ENCODE results near the gene THSD7A. TPM values are rescaled to one million over a fixed set of nuclear protein-coding genes. Genes with fewer than 3 reads are reported as not detected.

The THSD7A gene
- total and polyA plus RNA-seq, 7 donors, result 0.06 to 1.4 (median 0.21) TPM

DNA sequence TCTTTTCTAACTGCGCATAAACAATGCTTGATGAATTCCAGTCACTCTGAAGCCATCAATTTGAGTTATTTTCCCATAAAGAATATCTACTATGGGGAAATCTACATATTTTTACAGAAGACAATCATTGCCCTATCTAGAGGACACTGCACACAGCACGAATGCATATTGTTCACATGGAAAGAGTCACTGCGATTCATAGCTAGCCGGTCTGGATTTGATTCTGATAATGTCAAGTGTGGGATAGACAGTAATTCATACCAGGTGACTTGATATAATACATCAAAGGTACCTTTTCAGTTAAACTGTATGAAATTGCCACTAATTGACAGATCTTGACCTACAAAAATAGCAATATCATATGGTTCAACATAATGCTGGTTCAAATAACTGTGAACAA is 255.7 kb downstream of the THSD7A start:
- WGBS, 3 donors, result 92 to 93% (median 93%) methylated on average over 4 of the region's 4 CpGs
- ATAC-seq, result no peak
- Histone ChIP-seq H3K4me1 (no peaks in the 10 kb centered on the region), H3K27me3 (ENCODE audit: insufficient read depth in 3 of 3, low read length in 2 of 3) (no peaks in the 10 kb centered on the region), H3K9me3 (no peaks in the 10 kb centered on the region), H3K27ac (no peak overlapping the region), H3K4me3 (no peak overlapping the region), H3K36me3 (ENCODE audit: insufficient read depth in 1 of 2, low read depth in 1 of 2) (no peaks in the 10 kb centered on the region)
- no peak for TF ChIP-seq CTCF (IDR thresholded peaks at IDR 0.05)
- intact Hi-C loops (cut with DNase I), result no loop called here
- DNase-seq, result no peak

DNA sequence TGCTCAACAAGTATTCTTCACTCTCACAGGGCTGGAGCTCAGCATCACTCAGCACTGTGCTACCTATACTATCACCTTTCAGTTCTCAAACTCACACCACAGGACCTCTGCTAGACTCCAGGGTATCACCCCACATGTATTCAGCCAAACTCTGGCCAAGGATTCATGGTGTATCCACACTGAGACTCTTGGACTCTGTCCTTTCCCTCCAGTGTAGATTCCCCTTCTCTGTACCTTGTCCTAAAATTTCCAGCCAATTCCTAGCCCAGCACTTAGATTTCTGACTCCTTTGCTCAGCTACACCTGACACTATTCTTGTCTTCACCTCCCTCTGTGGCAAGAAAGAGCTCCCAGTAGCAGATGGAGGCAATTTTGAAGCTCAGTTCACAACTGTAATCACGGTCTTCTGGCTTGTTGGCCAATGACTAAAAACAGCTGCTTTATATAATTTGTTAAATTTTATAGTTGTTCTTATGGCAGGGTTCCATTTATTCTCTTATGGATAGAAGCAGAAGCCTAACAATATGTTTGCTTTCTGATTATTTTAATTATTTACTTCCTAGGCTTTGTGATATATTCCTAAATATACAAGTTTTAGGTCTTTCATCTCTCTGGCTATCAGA is 258.8 kb downstream of the THSD7A start:
- ATAC-seq (no peak), DNase-seq (no peak)
- no peak for TF ChIP-seq CTCF (IDR thresholded peaks at IDR 0.05)
- H3K36me3 ChIP-seq (ENCODE audit: insufficient read depth in 1 of 2, low read depth in 1 of 2), result no peaks in the 10 kb centered on the region
- no peak overlapping the region for H3K4me3 ChIP-seq
- intact Hi-C loops (cut with DNase I), result no loop called here
- H3K27ac ChIP-seq, result no peak overlapping the region
- no peaks in the 10 kb centered on the region for H3K4me1 ChIP-seq
- WGBS, 3 donors, result 28 to 64% (median 44%) methylated on average over 1 of the region's 1 CpG
- no peaks in the 10 kb centered on the region for H3K9me3 ChIP-seq
- no peaks in the 10 kb centered on the region for H3K27me3 ChIP-seq (ENCODE audit: insufficient read depth in 3 of 3, low read length in 2 of 3)

- Histone ChIP-seq H3K27me3 (ENCODE audit: insufficient read depth in 3 of 3, low read length in 2 of 3) (no peaks in the 10 kb centered on the region), H3K27ac (no peak overlapping the region), H3K36me3 (ENCODE audit: insufficient read depth in 1 of 2, low read depth in 1 of 2) (no peaks in the 10 kb centered on the region), H3K4me3 (no peak overlapping the region), H3K9me3 (no peaks in the 10 kb centered on the region), H3K4me1 (no peaks in the 10 kb centered on the region)
- intact Hi-C loops (cut with DNase I), result no loop called here
- no peak for TF ChIP-seq CTCF (IDR thresholded peaks at IDR 0.05)
- ATAC-seq (no peak), DNase-seq (no peak)
- 77 to 88% (median 85%) methylated on average over 2 of the region's 2 CpGs for WGBS, 3 donors
Observed at GRCh38 chr7:11570922-11571550, 261.0 kb downstream of the THSD7A start.

DNA sequence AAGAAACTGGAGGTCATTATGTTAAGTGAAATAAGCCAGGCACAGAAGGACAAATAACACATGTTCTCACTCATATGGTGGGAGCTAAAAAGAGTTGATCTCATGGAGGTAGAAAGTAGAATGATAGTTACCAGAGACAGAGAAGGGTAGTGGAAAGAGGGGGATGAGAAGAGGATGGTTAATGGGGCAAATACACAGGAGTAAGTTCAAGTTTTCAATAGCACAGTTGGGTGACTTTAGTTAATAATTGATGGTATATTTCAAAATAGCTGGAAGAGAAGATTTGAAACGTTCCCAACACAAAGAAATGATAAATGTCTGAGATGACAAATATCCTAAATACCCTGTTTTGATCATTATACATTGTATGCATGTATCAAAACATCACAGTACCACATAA is 261.8 kb downstream of the THSD7A start:
- TF ChIP-seq CTCF (IDR thresholded peaks at IDR 0.05), result no peak
- no peak for DNase-seq
- intact Hi-C loops (cut with DNase I), result no loop called here
- H3K27me3 ChIP-seq (ENCODE audit: insufficient read depth in 3 of 3, low read length in 2 of 3), result no peaks in the 10 kb centered on the region
- H3K36me3 ChIP-seq (ENCODE audit: insufficient read depth in 1 of 2, low read depth in 1 of 2), result no peaks in the 10 kb centered on the region
- ATAC-seq, result no peak
- H3K4me3 ChIP-seq, result no peak overlapping the region
- no peaks in the 10 kb centered on the region for H3K9me3 ChIP-seq
- H3K27ac ChIP-seq, result no peak overlapping the region
- H3K4me1 ChIP-seq, result no peaks in the 10 kb centered on the region
- WGBS, 3 donors, result 39 to 61% (median 61%) methylated on average over 1 of the region's 1 CpG

GRCh38 chr7:11567571-11567970 is 264.4 kb downstream of the THSD7A start:
- 71 to 76% (median 74%) methylated on average over 3 of the region's 3 CpGs for WGBS, 3 donors
- H3K36me3 ChIP-seq (ENCODE audit: insufficient read depth in 1 of 2, low read depth in 1 of 2), result no peaks in the 10 kb centered on the region
- TF ChIP-seq CTCF (IDR thresholded peaks at IDR 0.05), result no peak
- no peak overlapping the region for H3K4me3 ChIP-seq
- H3K27me3 ChIP-seq (ENCODE audit: insufficient read depth in 3 of 3, low read length in 2 of 3), result no peaks in the 10 kb centered on the region
- H3K4me1 ChIP-seq, result no peaks in the 10 kb centered on the region
- H3K27ac ChIP-seq, result no peak overlapping the region
- DNase-seq, result no peak
- ATAC-seq, result no peak
- intact Hi-C loops (cut with DNase I), result no loop called here
- H3K9me3 ChIP-seq, result no peaks in the 10 kb centered on the region

Data from psoas muscle (tissue), 8 donors.